LNCAP (cell line): ENCODE results near the gene FAM171A1.

Source experiments
- CTCF ChIP-seq: fragments of 450-650 bp; IDR thresholded peaks from 2 replicates; pipeline ENCODE4 v1.5.1; 2017; ENCODE audit warnings: mild to moderate bottlenecking

Gene FAM171A1

GRCh38 chr10:15325944-15326284 lies 45.2 kb downstream of the FAM171A1 start:
- no peak for TF ChIP-seq CTCF

- no peak for TF ChIP-seq CTCF
Measured at GRCh38 chr10:15325243-15325943, 45.7 kb downstream of the FAM171A1 start.

- no peak for TF ChIP-seq CTCF
Measured at GRCh38 chr10:15324611-15325010, 46.5 kb downstream of the FAM171A1 start.

GRCh38 chr10:15324113-15324512 lies 47.0 kb downstream of the FAM171A1 start:
- no peak for TF ChIP-seq CTCF

GRCh38 chr10:15322356-15322755 lies 48.7 kb downstream of the FAM171A1 start:
- TF ChIP-seq CTCF: no peak

- no peak for TF ChIP-seq CTCF
Measured at GRCh38 chr10:15321431-15322341, 49.4 kb downstream of the FAM171A1 start.

GRCh38 chr10:15320522-15321203 lies 50.4 kb downstream of the FAM171A1 start:
- TF ChIP-seq CTCF: no peak
